K562 (cell line): ENCODE results near the gene ASB15. TPM values are rescaled to one million over a fixed set of nuclear protein-coding genes. Genes with fewer than 3 reads are reported as not detected.

ENCODE experiments used
- CHD1 ChIP-seq: fragments of 200-600 bp; sonication (generic); IDR thresholded peaks from one replicate; pipeline ENCODE4 v1.6.1; 2012; ENCODE audit warnings: mild to moderate bottlenecking, moderate library complexity, low read length, inconsistent platforms
- DPF2 ChIP-seq: fragments of 450-650 bp; IDR thresholded peaks from 2 replicates; pipeline ENCODE4 v1.6.1; 2016
- HLTF ChIP-seq: fragments of 450-650 bp; IDR thresholded peaks from 2 replicates; pipeline ENCODE4 v1.6.1; 2016
- ZBED1 ChIP-seq: IDR thresholded peaks from 2 replicates; pipeline ENCODE4 v1.6.1; 2014
- ZNF75A ChIP-seq: fragments of 450-650 bp; formaldehyde crosslinking; IDR thresholded peaks from 2 replicates; pipeline ENCODE4 v1.4.0; 2020; ENCODE audit warnings: mild to moderate bottlenecking
- polyA plus RNA-seq, 8 experiments: library from polyadenylated mRNA; depleted of rRNA in 4 of 8; stranded (reverse) in 5 of 8; unstranded in 3 of 8; fragments of >200 nt; fragmentation: Nextera tagmentation in 2 of 8; fragmentation: Illumina TruSeq in 1 of 8; extraction: Ambion mirVana in 2 of 8; extraction: Trizol in 1 of 8; gene quantifications; 2 replicates each; pipeline versions ENCODE4 v1.2.1 to v1.2.3, GENCODE V29; 2011 to 2014; ENCODE audit warnings: inconsistent platforms in 1 of 8, missing spikeins in 1 of 8
- total RNA-seq, 7 experiments: library from RNA; depleted of rRNA in 6 of 7; stranded (reverse); fragments of >200 nt in 6 of 7; fragmentation: Illumina TruSeq in 2 of 7; extraction: Trizol in 2 of 7; gene quantifications; 2 replicates each; pipeline versions ENCODE4 v1.2.1 to v1.2.3, GENCODE V29; 2011 to 2021; ENCODE audit warnings: low replicate concordance in 1 of 7
- TF ChIP-seq, protein P1 (sequence below): sonication (generic); formaldehyde crosslinking; IDR thresholded peaks from 2 replicates; pipeline ENCODE4 v1.8.0; 2022; ENCODE audit warnings: mild to moderate bottlenecking, missing genetic modification reagents
- TF ChIP-seq, protein P2 (sequence below): fragments of 450-650 bp; formaldehyde crosslinking; IDR thresholded peaks from 2 replicates; pipeline ENCODE4 v1.4.0; 2020; ENCODE audit warnings: mild to moderate bottlenecking, moderate library complexity
- TF ChIP-seq, protein P3 (sequence below): fragments of 250-450 bp; sonication (Bioruptor Pico); IDR thresholded peaks from 2 replicates; pipeline ENCODE4 v1.4.0; 2020
- TF ChIP-seq, protein P4 (sequence below): sonication (generic); formaldehyde crosslinking; IDR thresholded peaks from 2 replicates; pipeline ENCODE4 v1.8.1; 2022; ENCODE audit warnings: missing genetic modification reagents

Gene ASB15
- total and polyA plus RNA-seq, 9 of the 15 experiments (the other 6 are each of a cell fraction or from before 2014, with no cell fraction given) = 0.03 to 0.14 (median 0.04) TPM; not detected in 3

GRCh38 chr7:123624527-123625183 lies 23.0 kb downstream of the ASB15 start (continued):
- TF ChIP-seq, protein P1, sequence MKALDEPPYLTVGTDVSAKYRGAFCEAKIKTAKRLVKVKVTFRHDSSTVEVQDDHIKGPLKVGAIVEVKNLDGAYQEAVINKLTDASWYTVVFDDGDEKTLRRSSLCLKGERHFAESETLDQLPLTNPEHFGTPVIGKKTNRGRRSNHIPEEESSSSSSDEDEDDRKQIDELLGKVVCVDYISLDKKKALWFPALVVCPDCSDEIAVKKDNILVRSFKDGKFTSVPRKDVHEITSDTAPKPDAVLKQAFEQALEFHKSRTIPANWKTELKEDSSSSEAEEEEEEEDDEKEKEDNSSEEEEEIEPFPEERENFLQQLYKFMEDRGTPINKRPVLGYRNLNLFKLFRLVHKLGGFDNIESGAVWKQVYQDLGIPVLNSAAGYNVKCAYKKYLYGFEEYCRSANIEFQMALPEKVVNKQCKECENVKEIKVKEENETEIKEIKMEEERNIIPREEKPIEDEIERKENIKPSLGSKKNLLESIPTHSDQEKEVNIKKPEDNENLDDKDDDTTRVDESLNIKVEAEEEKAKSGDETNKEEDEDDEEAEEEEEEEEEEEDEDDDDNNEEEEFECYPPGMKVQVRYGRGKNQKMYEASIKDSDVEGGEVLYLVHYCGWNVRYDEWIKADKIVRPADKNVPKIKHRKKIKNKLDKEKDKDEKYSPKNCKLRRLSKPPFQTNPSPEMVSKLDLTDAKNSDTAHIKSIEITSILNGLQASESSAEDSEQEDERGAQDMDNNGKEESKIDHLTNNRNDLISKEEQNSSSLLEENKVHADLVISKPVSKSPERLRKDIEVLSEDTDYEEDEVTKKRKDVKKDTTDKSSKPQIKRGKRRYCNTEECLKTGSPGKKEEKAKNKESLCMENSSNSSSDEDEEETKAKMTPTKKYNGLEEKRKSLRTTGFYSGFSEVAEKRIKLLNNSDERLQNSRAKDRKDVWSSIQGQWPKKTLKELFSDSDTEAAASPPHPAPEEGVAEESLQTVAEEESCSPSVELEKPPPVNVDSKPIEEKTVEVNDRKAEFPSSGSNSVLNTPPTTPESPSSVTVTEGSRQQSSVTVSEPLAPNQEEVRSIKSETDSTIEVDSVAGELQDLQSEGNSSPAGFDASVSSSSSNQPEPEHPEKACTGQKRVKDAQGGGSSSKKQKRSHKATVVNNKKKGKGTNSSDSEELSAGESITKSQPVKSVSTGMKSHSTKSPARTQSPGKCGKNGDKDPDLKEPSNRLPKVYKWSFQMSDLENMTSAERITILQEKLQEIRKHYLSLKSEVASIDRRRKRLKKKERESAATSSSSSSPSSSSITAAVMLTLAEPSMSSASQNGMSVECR = no peak
- TF ChIP-seq, protein P2, sequence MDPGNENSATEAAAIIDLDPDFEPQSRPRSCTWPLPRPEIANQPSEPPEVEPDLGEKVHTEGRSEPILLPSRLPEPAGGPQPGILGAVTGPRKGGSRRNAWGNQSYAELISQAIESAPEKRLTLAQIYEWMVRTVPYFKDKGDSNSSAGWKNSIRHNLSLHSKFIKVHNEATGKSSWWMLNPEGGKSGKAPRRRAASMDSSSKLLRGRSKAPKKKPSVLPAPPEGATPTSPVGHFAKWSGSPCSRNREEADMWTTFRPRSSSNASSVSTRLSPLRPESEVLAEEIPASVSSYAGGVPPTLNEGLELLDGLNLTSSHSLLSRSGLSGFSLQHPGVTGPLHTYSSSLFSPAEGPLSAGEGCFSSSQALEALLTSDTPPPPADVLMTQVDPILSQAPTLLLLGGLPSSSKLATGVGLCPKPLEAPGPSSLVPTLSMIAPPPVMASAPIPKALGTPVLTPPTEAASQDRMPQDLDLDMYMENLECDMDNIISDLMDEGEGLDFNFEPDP (CRISPR knock-in tag) = no peak
- TF ChIP-seq ZBED1 (no peak), ZNF75A (CRISPR knock-in tag) (no peak), CHD1 (no peak), HLTF (no peak), DPF2 (peak; percentile 47; the same call in 1 of the 2 replicates)
- TF ChIP-seq, protein P3, sequence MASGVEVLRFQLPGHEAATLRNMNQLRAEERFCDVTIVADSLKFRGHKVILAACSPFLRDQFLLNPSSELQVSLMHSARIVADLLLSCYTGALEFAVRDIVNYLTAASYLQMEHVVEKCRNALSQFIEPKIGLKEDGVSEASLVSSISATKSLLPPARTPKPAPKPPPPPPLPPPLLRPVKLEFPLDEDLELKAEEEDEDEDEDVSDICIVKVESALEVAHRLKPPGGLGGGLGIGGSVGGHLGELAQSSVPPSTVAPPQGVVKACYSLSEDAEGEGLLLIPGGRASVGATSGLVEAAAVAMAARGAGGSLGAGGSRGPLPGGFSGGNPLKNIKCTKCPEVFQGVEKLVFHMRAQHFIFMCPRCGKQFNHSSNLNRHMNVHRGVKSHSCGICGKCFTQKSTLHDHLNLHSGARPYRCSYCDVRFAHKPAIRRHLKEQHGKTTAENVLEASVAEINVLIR = no peak
- TF ChIP-seq, protein P4, sequence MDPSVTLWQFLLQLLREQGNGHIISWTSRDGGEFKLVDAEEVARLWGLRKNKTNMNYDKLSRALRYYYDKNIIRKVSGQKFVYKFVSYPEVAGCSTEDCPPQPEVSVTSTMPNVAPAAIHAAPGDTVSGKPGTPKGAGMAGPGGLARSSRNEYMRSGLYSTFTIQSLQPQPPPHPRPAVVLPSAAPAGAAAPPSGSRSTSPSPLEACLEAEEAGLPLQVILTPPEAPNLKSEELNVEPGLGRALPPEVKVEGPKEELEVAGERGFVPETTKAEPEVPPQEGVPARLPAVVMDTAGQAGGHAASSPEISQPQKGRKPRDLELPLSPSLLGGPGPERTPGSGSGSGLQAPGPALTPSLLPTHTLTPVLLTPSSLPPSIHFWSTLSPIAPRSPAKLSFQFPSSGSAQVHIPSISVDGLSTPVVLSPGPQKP (CRISPR knock-in tag) = no peak
